Trophoblast cell (in vitro differentiated cells and primary cell): ENCODE measurements around the gene ST3GAL4.
A peak's percentile ranks its signal among the peaks of the same experiment; 100 is the strongest.
"Not testable (repeated sequence)": the region's sequence is repeated elsewhere in the genome, so short reads cannot be mapped to it uniquely, and the experiment has no call there.

Experiments used
- DNase-seq, 2 donors: peaks; one replicate each; pipeline ENCODE4 v3.0.0-alpha.2; 2016
- H2AFZ ChIP-seq: 2 replicates; pipeline ENCODE4 v1.6.1; 2013; ENCODE audit warnings: low read length, moderate library complexity, mild to moderate bottlenecking; ENCODE audit not compliant: insufficient read depth, poor library complexity
- H2AK5ac ChIP-seq: 2 replicates; pipeline ENCODE4 v1.6.1; 2013; ENCODE audit warnings: mild to moderate bottlenecking, low read length
- H2BK120ac ChIP-seq: 2 replicates; pipeline ENCODE4 v1.6.1; 2013; ENCODE audit warnings: low read length, mild to moderate bottlenecking, moderate library complexity; ENCODE audit not compliant: insufficient read depth, poor library complexity
- H2BK12ac ChIP-seq: 2 replicates; pipeline ENCODE4 v1.6.1; 2013; ENCODE audit warnings: mild to moderate bottlenecking, low read length, moderate library complexity
- H2BK5ac ChIP-seq: 2 replicates; pipeline ENCODE4 v1.6.1; 2013; ENCODE audit warnings: low read length, low read depth, moderate library complexity, mild to moderate bottlenecking; ENCODE audit not compliant: poor library complexity
- H3K14ac ChIP-seq: 2 replicates; pipeline ENCODE4 v1.6.1; 2013; ENCODE audit warnings: mild to moderate bottlenecking, low read length
- H3K18ac ChIP-seq: 2 replicates; pipeline ENCODE4 v1.6.1; 2013; ENCODE audit warnings: mild to moderate bottlenecking, low read length
- H3K23ac ChIP-seq: 2 replicates; pipeline ENCODE4 v1.6.1; 2013; ENCODE audit warnings: low read length
- H3K27ac ChIP-seq: 2 replicates; pipeline ENCODE4 v1.5.1; 2013; ENCODE audit warnings: low read depth, mild to moderate bottlenecking, inconsistent platforms, low read length, moderate library complexity
- H3K27me3 ChIP-seq: 2 replicates; pipeline ENCODE4 v1.6.1; 2013; ENCODE audit warnings: inconsistent platforms, mild to moderate bottlenecking, low read length, moderate library complexity; ENCODE audit not compliant: insufficient read depth
- H3K36me3 ChIP-seq, 2 experiments: 1 replicate in 1 of 2; 2 replicates in 1 of 2; pipeline ENCODE4 v1.6.1; 2013; ENCODE audit warnings: low read length in 2 of 2, mild to moderate bottlenecking in 2 of 2, moderate library complexity in 1 of 2; ENCODE audit not compliant: insufficient read depth in 2 of 2, control insufficient read depth in 1 of 2
- H3K4ac ChIP-seq: 2 replicates; pipeline ENCODE4 v1.6.1; 2013; ENCODE audit warnings: low read depth, mild to moderate bottlenecking, low read length, moderate library complexity
- H3K4me1 ChIP-seq, 2 experiments: 1 replicate in 1 of 2; 2 replicates in 1 of 2; pipeline ENCODE4 v1.6.1; 2013; ENCODE audit warnings: low read length in 2 of 2, mild to moderate bottlenecking in 2 of 2, moderate library complexity in 1 of 2; ENCODE audit not compliant: insufficient read depth in 2 of 2, control insufficient read depth in 1 of 2
- H3K4me2 ChIP-seq: 2 replicates; pipeline ENCODE4 v1.6.1; 2013; ENCODE audit warnings: inconsistent platforms, mild to moderate bottlenecking, low read length, moderate library complexity
- H3K4me3 ChIP-seq: 2 replicates; pipeline ENCODE4 v1.5.1; 2013; ENCODE audit warnings: mild to moderate bottlenecking, low read depth, low read length, inconsistent platforms
- H3K79me1 ChIP-seq: one replicate; pipeline ENCODE4 v1.6.1; 2013; ENCODE audit warnings: low read length
- H3K79me2 ChIP-seq: 2 replicates; pipeline ENCODE4 v1.6.1; 2013; ENCODE audit warnings: low read length, mild to moderate bottlenecking; ENCODE audit not compliant: control insufficient read depth, insufficient read depth, poor library complexity
- H3K9ac ChIP-seq: 2 replicates; pipeline ENCODE4 v1.6.1; 2013; ENCODE audit warnings: mild to moderate bottlenecking, low read length
- H3K9me3 ChIP-seq: 2 replicates; pipeline ENCODE4 v1.6.1; 2013; ENCODE audit warnings: low read depth, mild to moderate bottlenecking, control low read depth, inconsistent platforms, low read length; ENCODE audit not compliant: insufficient read depth
- H4K12ac ChIP-seq: 2 replicates; pipeline ENCODE4 v1.6.1; 2013; ENCODE audit warnings: low read depth, mild to moderate bottlenecking, low read length, moderate library complexity
- H4K8ac ChIP-seq: 2 replicates; pipeline ENCODE4 v1.6.1; 2013; ENCODE audit warnings: low read depth, mild to moderate bottlenecking, low read length, moderate library complexity
- H4K91ac ChIP-seq: one replicate; pipeline ENCODE4 v1.6.1; 2013; ENCODE audit warnings: low read depth, mild to moderate bottlenecking, low read length, moderate library complexity
- WGBS: extraction: QIAGEN DNeasy Blood & Tissue Kit; methylation state at CpG from one replicate; pipeline ENCODE4 v1.1.7; 2013; ENCODE audit warnings: missing lambda C conversion rate; ENCODE audit not compliant: insufficient read length, insufficient coverage; ENCODE audit errors: extremely low coverage; 5-methylcytosine and 5-hydroxymethylcytosine counted together

The ST3GAL4 gene

GRCh38 chr11:126396266-126396665 lies 40.8 kb downstream of the ST3GAL4 start:
- not testable (repeated sequence) for H3K23ac ChIP-seq, H3K4ac ChIP-seq, H4K12ac ChIP-seq, H3K79me1 ChIP-seq, H3K27ac ChIP-seq, H2BK12ac ChIP-seq, H3K4me1 ChIP-seq, H3K18ac ChIP-seq, H3K9ac ChIP-seq, H2BK120ac ChIP-seq, H3K27me3 ChIP-seq, H3K36me3 ChIP-seq, H3K9me3 ChIP-seq, H4K91ac ChIP-seq, H2BK5ac ChIP-seq, H4K8ac ChIP-seq, DNase-seq, H2AK5ac ChIP-seq, H3K79me2 ChIP-seq, H3K4me2 ChIP-seq, H3K4me3 ChIP-seq, H2AFZ ChIP-seq, H3K14ac ChIP-seq
- no CpG with 5 or more reads among the region's 15 CpGs for WGBS

- Histone ChIP-seq H3K79me1 (no peaks in the 10 kb centered on the region), H4K91ac (no peak overlapping the region), H3K9me3 (peaks cover 2% of the 10 kb centered on the region), H2BK120ac (no peak overlapping the region), H2BK12ac (no peak overlapping the region), H2AK5ac (no peak overlapping the region), H2BK5ac (no peak overlapping the region), H3K27me3 (no peaks in the 10 kb centered on the region), H3K14ac (no peak overlapping the region), H4K12ac (no peak overlapping the region), H3K4me3 (no peak overlapping the region), H3K9ac (no peak overlapping the region), H3K4ac (no peak overlapping the region), H3K36me3 (no peaks in the 10 kb centered on the region), H3K79me2 (no peaks in the 10 kb centered on the region), H3K27ac (no peak overlapping the region), H4K8ac (no peak overlapping the region), H2AFZ (no peak overlapping the region), H3K23ac (no peak overlapping the region), H3K18ac (no peak overlapping the region), H3K4me2 (no peak overlapping the region), H3K4me1 (peaks cover 0 to 4% of the 10 kb centered on the region in 2 experiments)
- DNase-seq: no peak
- no CpG with 5 or more reads among the region's 4 CpGs for WGBS
These were observed 41.5 kb downstream of the ST3GAL4 start for GRCh38 chr11:126396965-126397364.

GRCh38 chr11:126398296-126398695 lies 42.8 kb downstream of the ST3GAL4 start:
- Histone ChIP-seq H3K4me2 (no peak overlapping the region), H3K18ac (no peak overlapping the region), H3K36me3 (no peaks in the 10 kb centered on the region), H3K27me3 (no peaks in the 10 kb centered on the region), H3K27ac (no peak overlapping the region), H4K8ac (no peak overlapping the region), H3K9ac (peak overlapping the region; percentile 30), H3K4ac (no peak overlapping the region), H4K12ac (no peak overlapping the region), H3K4me3 (no peak overlapping the region), H4K91ac (no peak overlapping the region), H3K4me1 (peaks cover 6 to 8% of the 10 kb centered on the region in 2 experiments), H2BK120ac (no peak overlapping the region), H2BK12ac (no peak overlapping the region), H2BK5ac (no peak overlapping the region), H3K79me1 (peaks cover 5% of the 10 kb centered on the region), H2AFZ (no peak overlapping the region), H2AK5ac (no peak overlapping the region), H3K14ac (no peak overlapping the region), H3K23ac (no peak overlapping the region), H3K79me2 (no peaks in the 10 kb centered on the region), H3K9me3 (peaks cover 2% of the 10 kb centered on the region)
- WGBS: no CpG with 5 or more reads among the region's 4 CpGs
- no peak for DNase-seq

GRCh38 chr11:126398721-126399120 lies 43.2 kb downstream of the ST3GAL4 start:
- peaks cover 2% of the 10 kb centered on the region for H3K9me3 ChIP-seq
- H3K23ac ChIP-seq: no peak overlapping the region
- H2BK120ac ChIP-seq: no peak overlapping the region
- no peak overlapping the region for H4K91ac ChIP-seq
- no peak overlapping the region for H4K8ac ChIP-seq
- no peak overlapping the region for H3K4me3 ChIP-seq
- H3K79me2 ChIP-seq: no peaks in the 10 kb centered on the region
- H3K18ac ChIP-seq: no peak overlapping the region
- H3K14ac ChIP-seq: no peak overlapping the region
- H2BK12ac ChIP-seq: no peak overlapping the region
- no peak for DNase-seq
- H3K27ac ChIP-seq: no peak overlapping the region
- WGBS: no CpG with 5 or more reads among the region's 1 CpG
- no peak overlapping the region for H3K4ac ChIP-seq
- no peak overlapping the region for H4K12ac ChIP-seq
- H3K9ac ChIP-seq: peak overlapping the region; percentile 30
- H3K4me1 ChIP-seq: peaks cover 6 to 12% of the 10 kb centered on the region in 2 experiments
- no peaks in the 10 kb centered on the region for H3K36me3 ChIP-seq
- no peak overlapping the region for H2BK5ac ChIP-seq
- H2AK5ac ChIP-seq: no peak overlapping the region
- no peaks in the 10 kb centered on the region for H3K27me3 ChIP-seq
- H3K4me2 ChIP-seq: no peak overlapping the region
- H3K79me1 ChIP-seq: peaks cover 5% of the 10 kb centered on the region
- H2AFZ ChIP-seq: no peak overlapping the region
